SH-SY5Y (cell line): ENCODE data around the gene TAX1BP3.

Experiments used
- GATA2 ChIP-seq: IDR thresholded peaks from 2 replicates; pipeline ENCODE4 v1.6.1; 2011; ENCODE audit warnings: mild to moderate bottlenecking, low read depth, low read length
- GATA3 ChIP-seq: IDR thresholded peaks from 2 replicates; pipeline ENCODE4 v1.6.1; 2011; ENCODE audit warnings: low read depth, mild to moderate bottlenecking, low read length, moderate library complexity

DNA sequence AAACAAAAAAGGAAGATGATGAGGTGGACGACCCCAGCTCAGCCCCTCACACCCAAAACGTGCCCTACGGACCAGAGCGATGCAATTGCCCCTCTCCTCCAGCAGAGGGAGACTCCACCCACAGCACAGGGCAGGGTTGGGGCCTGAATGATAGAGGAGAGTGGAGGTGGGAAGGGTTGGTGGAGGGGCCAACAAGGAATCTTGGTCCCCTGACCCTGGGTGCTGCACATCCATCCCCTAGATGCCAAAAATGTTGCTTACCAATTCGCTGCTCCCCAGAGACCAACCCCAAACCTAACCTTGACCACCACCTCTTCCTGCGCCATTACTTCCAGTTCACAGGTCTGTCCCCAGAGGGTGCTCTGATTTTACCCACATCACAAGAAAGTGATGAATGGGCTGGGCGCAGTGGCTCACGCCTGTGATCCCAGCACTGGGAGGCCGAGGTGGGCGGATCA, 14.7 kb upstream of the TAX1BP3 start:
- TF ChIP-seq GATA3 (no peak), GATA2 (no peak)
